Hepatic stellate cell (primary cell): Measurements from ENCODE around the gene CTDP1.

Experiments
- DNase-seq: peaks from one replicate; pipeline ENCODE4 v3.0.0; 2011; ENCODE audit warnings: low spot score

Gene CTDP1

GRCh38 chr18:79644666-79645057, 34.9 kb upstream of the CTDP1 start:
- no peak for DNase-seq

GRCh38 chr18:79645291-79645983, 34.2 kb upstream of the CTDP1 start:
- no peak for DNase-seq

GRCh38 chr18:79647307-79647706, 32.3 kb upstream of the CTDP1 start:
- no peak for DNase-seq

- DNase-seq, result no peak
These were observed 28.6 kb upstream of the CTDP1 start for GRCh38 chr18:79650959-79651358.

GRCh38 chr18:79657342-79657996, 22.1 kb upstream of the CTDP1 start:
- no peak for DNase-seq

- DNase-seq, result no peak
These were observed 21.2 kb upstream of the CTDP1 start for GRCh38 chr18:79658366-79658765.

GRCh38 chr18:79659733-79660132, 19.9 kb upstream of the CTDP1 start:
- DNase-seq, result no peak

GRCh38 chr18:79662034-79662433, 17.6 kb upstream of the CTDP1 start:
- no peak for DNase-seq

GRCh38 chr18:79662439-79662838, 17.2 kb upstream of the CTDP1 start:
- DNase-seq, result no peak

GRCh38 chr18:79664525-79665125, 15.0 kb upstream of the CTDP1 start:
- DNase-seq, result peak; percentile 47

- DNase-seq, result no peak
These were observed 11.4 kb upstream of the CTDP1 start for GRCh38 chr18:79668203-79668602.

- no peak for DNase-seq
These were observed 6.9 kb upstream of the CTDP1 start for GRCh38 chr18:79672490-79673276.

- DNase-seq, result no peak
These were observed 2.4 kb upstream of the CTDP1 start for GRCh38 chr18:79677221-79677620.

GRCh38 chr18:79677840-79678239, 1.8 kb upstream of the CTDP1 start:
- DNase-seq, result no peak

GRCh38 chr18:79678665-79679551, 695 bp upstream of the CTDP1 start:
- DNase-seq, result peak; percentile 99

- DNase-seq, result peak; percentile 81
These were observed 687 bp downstream of the CTDP1 start for GRCh38 chr18:79680100-79680879.

- no peak for DNase-seq
These were observed 1.3 kb downstream of the CTDP1 start for GRCh38 chr18:79680891-79681339.

GRCh38 chr18:79681484-79682387, 2.1 kb downstream of the CTDP1 start:
- DNase-seq, result no peak

- DNase-seq, result no peak
These were observed 2.9 kb downstream of the CTDP1 start for GRCh38 chr18:79682481-79682880.
